Karpas-422 (cell line): ENCODE results near the gene CYYR1. TPM values are rescaled to one million over a fixed set of nuclear protein-coding genes. Genes with fewer than 3 reads are reported as not detected.
"Not testable (repeated sequence)": the region's sequence is repeated elsewhere in the genome, so short reads cannot be mapped to it uniquely, and the experiment has no call there.

Experiments used
- DNase-seq: peaks from one replicate; pipeline ENCODE4 v3.0.0-alpha.2; 2015
- H2AFZ ChIP-seq: fragments of 200-600 bp; sonication (generic); 2 replicates; pipeline ENCODE4 v1.6.1; 2014; ENCODE audit warnings: antibody characterized with exemption, low read length, mixed read lengths
- H3K27ac ChIP-seq: fragments of 200-600 bp; sonication (generic); 2 replicates; pipeline ENCODE4 v1.5.1; 2014; ENCODE audit warnings: mild to moderate bottlenecking, low read length, moderate library complexity
- H3K27me3 ChIP-seq: fragments of 200-600 bp; sonication (generic); 2 replicates; pipeline ENCODE4 v1.6.1; 2014; ENCODE audit warnings: low read length, mixed read lengths
- H3K36me3 ChIP-seq: fragments of 200-600 bp; sonication (generic); 2 replicates; pipeline ENCODE4 v1.6.1; 2014; ENCODE audit warnings: low read length, mixed read lengths; ENCODE audit not compliant: insufficient read depth
- H3K4me1 ChIP-seq: fragments of 200-600 bp; sonication (generic); 2 replicates; pipeline ENCODE4 v1.6.1; 2014; ENCODE audit warnings: mild to moderate bottlenecking, low read length, mixed read lengths
- H3K4me2 ChIP-seq: fragments of 200-600 bp; sonication (generic); 2 replicates; pipeline ENCODE4 v1.6.1; 2014; ENCODE audit warnings: low read length, low read depth, mild to moderate bottlenecking; ENCODE audit not compliant: poor library complexity, severe bottlenecking
- H3K4me3 ChIP-seq: fragments of 200-600 bp; sonication (generic); 2 replicates; pipeline ENCODE4 v1.5.1; 2014; ENCODE audit warnings: mild to moderate bottlenecking, antibody characterized with exemption, low read length, mixed read lengths
- H3K79me2 ChIP-seq: fragments of 200-600 bp; sonication (generic); 2 replicates; pipeline ENCODE4 v1.6.1; 2014; ENCODE audit warnings: mild to moderate bottlenecking, low read length, mixed read lengths
- H3K9ac ChIP-seq: fragments of 200-600 bp; sonication (generic); 2 replicates; pipeline ENCODE4 v1.6.0; 2014; ENCODE audit warnings: low read length
- H3K9me2 ChIP-seq: fragments of 200-600 bp; sonication (generic), shearing (Covaris generic); replicated peaks from 2 replicates; pipeline ENCODE4 v1.6.0; 2014; ENCODE audit warnings: mild to moderate bottlenecking, low read length, moderate library complexity; ENCODE audit not compliant: insufficient read depth
- H3K9me3 ChIP-seq: fragments of 300-700, 200-600 bp; sonication (generic); 2 replicates; pipeline ENCODE4 v1.6.1; 2014; ENCODE audit warnings: low read length, mixed read lengths
- H4K20me1 ChIP-seq: fragments of 200-600 bp; sonication (generic); 2 replicates; pipeline ENCODE4 v1.6.1; 2014; ENCODE audit warnings: mild to moderate bottlenecking, antibody characterized with exemption, low read length, low read depth; ENCODE audit not compliant: insufficient read depth
- total RNA-seq: library from RNA; depleted of rRNA; stranded (reverse); fragments of >200 nt; shearing (Covaris generic); gene quantifications from 2 replicates; pipeline ENCODE4 v1.2.3, GENCODE V29; 2014; ENCODE audit warnings: low replicate concordance

CYYR1 gene
- total RNA-seq, 1 experiment from 2014 or later, result not detected

DNA sequence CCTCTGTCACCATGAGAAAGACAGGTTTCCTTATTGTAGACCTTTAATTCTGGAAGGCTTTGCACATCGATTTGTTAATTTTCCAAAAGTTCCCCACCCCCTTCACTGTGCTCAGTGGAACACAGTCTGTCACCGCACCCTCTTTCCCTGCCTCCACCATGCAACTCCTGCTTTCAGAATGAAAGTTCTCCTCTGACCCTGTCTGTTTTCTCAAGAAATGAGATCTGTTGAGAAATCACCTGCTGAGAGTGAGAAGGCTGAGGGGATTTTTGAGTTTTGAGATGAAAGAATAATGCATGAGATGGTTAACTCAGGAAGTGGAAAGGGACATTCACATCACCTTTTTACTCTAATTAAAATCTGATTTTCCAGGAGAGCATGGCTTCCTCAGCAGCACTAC is 99.6 kb downstream of the CYYR1 start:
- H4K20me1 ChIP-seq, result no peaks in the 10 kb centered on the region
- no peak overlapping the region for H2AFZ ChIP-seq
- no peaks in the 10 kb centered on the region for H3K4me1 ChIP-seq
- H3K27ac ChIP-seq, result no peak overlapping the region
- no peaks in the 10 kb centered on the region for H3K27me3 ChIP-seq
- no peak for DNase-seq
- no peaks in the 10 kb centered on the region for H3K9me2 ChIP-seq
- H3K9me3 ChIP-seq, result peaks cover 38% of the 10 kb centered on the region
- no peak overlapping the region for H3K9ac ChIP-seq
- H3K4me3 ChIP-seq, result no peak overlapping the region
- no peaks in the 10 kb centered on the region for H3K36me3 ChIP-seq
- H3K79me2 ChIP-seq, result no peaks in the 10 kb centered on the region
- H3K4me2 ChIP-seq, result no peak overlapping the region

DNA sequence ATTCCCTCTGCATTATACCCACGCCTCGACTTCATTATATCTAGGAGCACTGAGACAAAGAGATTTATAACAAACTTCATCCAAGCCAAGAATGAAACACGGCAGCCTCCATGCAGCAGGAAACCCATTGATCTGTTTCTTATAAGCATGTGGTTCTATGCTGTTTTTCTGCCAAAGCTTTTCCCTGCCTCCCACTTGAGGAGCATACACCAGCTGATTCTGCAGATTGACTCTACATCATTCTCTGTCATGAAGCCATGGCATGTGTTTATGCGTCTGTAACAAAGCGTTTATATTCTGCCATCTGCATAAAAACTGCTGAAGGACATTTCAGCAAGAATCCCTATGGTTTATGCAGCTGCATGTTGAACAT is 102.0 kb downstream of the CYYR1 start:
- Histone ChIP-seq H3K27ac (no peak overlapping the region), H3K4me3 (no peak overlapping the region), H3K9me3 (peaks cover 44% of the 10 kb centered on the region)

DNA sequence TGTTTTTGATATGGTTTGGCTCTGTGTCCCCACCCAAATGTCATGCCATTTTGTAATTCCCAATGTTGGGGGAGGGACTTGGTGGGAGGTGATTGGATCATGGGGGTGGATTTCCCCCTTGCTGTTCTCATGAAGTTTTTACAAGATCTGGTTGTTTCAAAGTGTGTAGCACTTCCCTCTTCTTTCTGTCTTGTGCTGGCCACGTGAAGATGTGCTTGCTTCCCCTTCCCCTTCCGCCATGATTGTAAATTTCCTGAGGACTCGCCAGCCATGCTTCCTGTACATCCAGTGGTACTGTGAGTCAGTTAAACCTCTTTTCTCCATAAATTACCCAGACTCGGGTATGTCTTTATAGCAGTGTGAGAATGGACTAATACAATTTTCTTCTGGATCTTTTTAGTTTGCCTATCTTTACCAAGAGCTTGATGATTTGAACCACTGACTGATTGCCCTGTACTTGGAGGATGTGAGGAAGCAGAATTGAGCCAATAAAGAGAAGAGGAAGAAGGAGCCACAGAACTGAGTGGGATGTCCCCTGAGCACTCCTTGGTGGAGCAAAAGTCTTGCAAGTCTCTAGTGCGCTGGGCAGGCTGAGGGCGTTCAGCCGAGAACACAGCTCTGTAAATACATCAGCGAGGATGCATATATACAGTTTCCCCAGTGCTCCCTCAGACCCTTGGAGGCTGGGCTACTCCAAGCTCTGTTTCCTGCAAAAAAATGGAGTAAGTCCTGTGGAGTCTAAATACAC is 102.6 kb downstream of the CYYR1 start:
- Histone ChIP-seq H3K4me3 (no peak overlapping the region), H2AFZ (no peak overlapping the region), H3K27ac (no peak overlapping the region), H3K9me3 (peaks cover 42% of the 10 kb centered on the region), H3K9me2 (no peaks in the 10 kb centered on the region), H3K9ac (no peak overlapping the region), H3K4me2 (no peak overlapping the region), H3K4me1 (no peaks in the 10 kb centered on the region), H3K27me3 (no peaks in the 10 kb centered on the region), H3K36me3 (no peaks in the 10 kb centered on the region), H4K20me1 (no peaks in the 10 kb centered on the region), H3K79me2 (no peaks in the 10 kb centered on the region)
- no peak for DNase-seq

More for the DNA sequence above, 102.0 kb downstream of the CYYR1 start:
- no peak overlapping the region for H2AFZ ChIP-seq
- no peaks in the 10 kb centered on the region for H4K20me1 ChIP-seq
- no peaks in the 10 kb centered on the region for H3K27me3 ChIP-seq
- no peaks in the 10 kb centered on the region for H3K4me1 ChIP-seq
- H3K9ac ChIP-seq, result no peak overlapping the region
- no peaks in the 10 kb centered on the region for H3K36me3 ChIP-seq
- H3K4me2 ChIP-seq, result no peak overlapping the region
- no peak for DNase-seq
- no peaks in the 10 kb centered on the region for H3K79me2 ChIP-seq
- no peaks in the 10 kb centered on the region for H3K9me2 ChIP-seq

DNA sequence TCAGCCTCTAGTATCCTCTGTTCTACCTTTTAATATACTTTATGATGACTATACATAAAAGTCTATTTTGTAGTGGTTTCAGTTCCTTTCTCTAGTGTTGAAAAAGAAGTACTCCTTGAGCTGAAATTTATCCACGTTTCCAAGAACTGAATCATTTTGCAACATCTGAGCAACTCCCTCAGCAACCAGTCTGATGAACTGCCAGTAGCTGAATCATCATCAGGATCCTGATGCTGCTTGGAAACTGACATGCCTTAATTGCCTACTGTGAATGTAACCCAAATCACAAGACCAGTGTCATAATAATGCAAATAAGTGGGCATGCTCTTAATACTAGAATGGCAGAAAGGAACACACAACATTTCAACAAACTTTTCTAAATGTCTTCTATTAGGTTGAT is 103.3 kb downstream of the CYYR1 start:
- Histone ChIP-seq H3K4me3 (no peak overlapping the region), H4K20me1 (no peaks in the 10 kb centered on the region), H3K9ac (no peak overlapping the region), H3K9me3 (peaks cover 38% of the 10 kb centered on the region), H3K4me2 (no peak overlapping the region), H3K36me3 (no peaks in the 10 kb centered on the region), H2AFZ (no peak overlapping the region), H3K9me2 (no peaks in the 10 kb centered on the region), H3K4me1 (no peaks in the 10 kb centered on the region), H3K27ac (no peak overlapping the region), H3K27me3 (no peaks in the 10 kb centered on the region), H3K79me2 (no peaks in the 10 kb centered on the region)
- DNase-seq, result no peak

DNA sequence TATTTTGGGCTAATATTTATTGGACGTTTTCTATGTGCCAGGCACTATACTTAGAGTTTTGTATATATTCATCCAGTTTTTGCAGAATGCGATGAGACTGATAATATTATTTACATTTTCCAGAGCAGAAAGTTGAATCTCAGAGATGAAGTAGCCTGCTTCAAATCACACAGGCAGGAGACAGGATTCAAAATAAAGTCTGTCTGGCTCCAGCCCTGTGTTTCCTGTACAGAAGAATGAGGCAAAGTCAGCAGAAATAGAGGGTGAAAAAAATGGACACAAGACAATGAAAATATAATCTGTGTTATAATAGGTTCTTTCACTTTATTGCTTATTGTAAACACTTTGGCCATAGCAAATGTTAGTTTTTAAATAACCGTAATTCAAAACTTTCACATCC is 107.2 kb downstream of the CYYR1 start:
- H3K9me2 ChIP-seq, result no peaks in the 10 kb centered on the region
- no peak overlapping the region for H3K9ac ChIP-seq
- no peak overlapping the region for H3K4me2 ChIP-seq
- no peak overlapping the region for H3K27ac ChIP-seq
- no peaks in the 10 kb centered on the region for H3K27me3 ChIP-seq
- no peak overlapping the region for H2AFZ ChIP-seq
- no peak for DNase-seq
- no peaks in the 10 kb centered on the region for H3K36me3 ChIP-seq
- H3K4me1 ChIP-seq, result no peaks in the 10 kb centered on the region
- H3K79me2 ChIP-seq, result no peaks in the 10 kb centered on the region
- H3K4me3 ChIP-seq, result no peak overlapping the region
- peaks cover 45% of the 10 kb centered on the region for H3K9me3 ChIP-seq
- no peaks in the 10 kb centered on the region for H4K20me1 ChIP-seq

DNA sequence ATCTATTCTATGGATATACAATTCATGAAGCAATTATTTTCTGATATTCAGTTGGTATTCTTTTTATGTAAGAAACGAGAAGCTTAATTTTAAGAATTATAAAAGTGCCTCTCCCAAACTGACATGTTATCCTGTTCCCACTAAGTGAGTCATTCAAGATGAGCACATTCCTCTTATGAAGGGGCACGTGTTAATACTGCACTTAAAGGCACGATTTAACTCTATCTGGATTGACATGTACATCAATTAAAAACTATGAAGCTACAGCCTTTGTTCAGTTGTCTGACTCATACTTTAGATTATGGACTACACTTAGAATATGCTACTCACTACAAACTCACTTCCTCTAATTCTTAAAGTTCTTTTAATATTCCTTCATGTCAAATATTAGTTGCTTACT is 111.6 kb downstream of the CYYR1 start:
- no peaks in the 10 kb centered on the region for H4K20me1 ChIP-seq
- H3K9me3 ChIP-seq, result peaks cover 29% of the 10 kb centered on the region
- H2AFZ ChIP-seq, result no peak overlapping the region
- no peaks in the 10 kb centered on the region for H3K79me2 ChIP-seq
- H3K27me3 ChIP-seq, result no peaks in the 10 kb centered on the region
- no peak for DNase-seq
- H3K4me3 ChIP-seq, result no peak overlapping the region
- H3K4me2 ChIP-seq, result no peak overlapping the region
- H3K9ac ChIP-seq, result no peak overlapping the region
- no peaks in the 10 kb centered on the region for H3K9me2 ChIP-seq
- H3K27ac ChIP-seq, result no peak overlapping the region
- H3K4me1 ChIP-seq, result no peaks in the 10 kb centered on the region
- no peaks in the 10 kb centered on the region for H3K36me3 ChIP-seq

DNA sequence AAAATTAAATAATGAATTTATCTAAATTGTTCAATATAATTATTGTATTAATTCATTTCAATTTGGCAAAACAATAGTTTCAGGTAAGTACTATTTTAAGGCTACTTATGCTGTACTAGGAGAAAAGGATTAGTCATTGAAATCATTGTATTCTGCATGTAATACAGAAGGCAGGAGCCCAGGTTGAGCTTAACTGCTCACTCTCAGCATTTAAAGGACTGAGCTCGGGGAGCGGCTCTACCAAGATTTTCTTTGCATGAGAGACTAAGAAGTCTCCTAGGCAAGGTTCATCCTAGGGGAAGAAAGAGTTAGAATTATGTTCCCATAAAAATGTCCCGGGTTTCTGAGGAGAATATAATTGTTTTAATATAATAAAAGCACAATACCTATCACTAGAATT is 112.5 kb downstream of the CYYR1 start:
- no peak overlapping the region for H3K27ac ChIP-seq
- H3K4me2 ChIP-seq, result no peak overlapping the region
- H3K4me1 ChIP-seq, result no peaks in the 10 kb centered on the region
- no peaks in the 10 kb centered on the region for H3K79me2 ChIP-seq
- H3K9me2 ChIP-seq, result no peaks in the 10 kb centered on the region
- no peak overlapping the region for H3K4me3 ChIP-seq
- no peaks in the 10 kb centered on the region for H3K36me3 ChIP-seq
- H4K20me1 ChIP-seq, result no peaks in the 10 kb centered on the region
- peaks cover 28% of the 10 kb centered on the region for H3K9me3 ChIP-seq
- H2AFZ ChIP-seq, result no peak overlapping the region
- H3K9ac ChIP-seq, result no peak overlapping the region
- DNase-seq, result no peak
- no peaks in the 10 kb centered on the region for H3K27me3 ChIP-seq

DNA sequence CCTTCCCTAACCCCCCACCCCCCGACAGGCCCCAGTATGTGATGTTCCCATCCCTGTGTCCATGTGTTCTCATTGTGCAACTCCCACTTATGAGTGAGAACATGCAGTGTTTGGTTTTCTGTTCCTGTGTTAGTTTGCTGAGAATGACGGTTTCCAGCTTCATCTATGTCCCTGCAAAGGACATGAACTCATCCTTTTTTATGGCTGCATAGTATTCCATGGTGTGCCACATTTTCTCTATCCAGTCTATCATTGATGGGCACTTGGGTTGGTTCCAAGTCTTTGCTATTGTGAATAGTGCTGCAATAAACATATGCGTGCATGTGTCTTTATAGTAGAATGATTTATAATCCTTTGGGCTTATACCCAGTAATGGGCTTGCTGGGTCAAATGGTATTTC is 114.2 kb downstream of the CYYR1 start:
- not testable (repeated sequence) for H3K36me3 ChIP-seq, H3K27ac ChIP-seq, DNase-seq, H3K4me3 ChIP-seq, H3K79me2 ChIP-seq, H4K20me1 ChIP-seq, H3K4me2 ChIP-seq, H3K9me2 ChIP-seq, H3K27me3 ChIP-seq, H3K4me1 ChIP-seq, H3K9ac ChIP-seq, H2AFZ ChIP-seq
- peaks cover 35% of the 10 kb centered on the region for H3K9me3 ChIP-seq
